ENCODE data around the gene DIS3.
A peak's percentile ranks its signal among the peaks of the same experiment; 100 is the strongest.
"Not testable (repeated sequence)": the region's sequence is repeated elsewhere in the genome, so short reads cannot be mapped to it uniquely, and the experiment has no call there.

Gene DIS3, protein sequence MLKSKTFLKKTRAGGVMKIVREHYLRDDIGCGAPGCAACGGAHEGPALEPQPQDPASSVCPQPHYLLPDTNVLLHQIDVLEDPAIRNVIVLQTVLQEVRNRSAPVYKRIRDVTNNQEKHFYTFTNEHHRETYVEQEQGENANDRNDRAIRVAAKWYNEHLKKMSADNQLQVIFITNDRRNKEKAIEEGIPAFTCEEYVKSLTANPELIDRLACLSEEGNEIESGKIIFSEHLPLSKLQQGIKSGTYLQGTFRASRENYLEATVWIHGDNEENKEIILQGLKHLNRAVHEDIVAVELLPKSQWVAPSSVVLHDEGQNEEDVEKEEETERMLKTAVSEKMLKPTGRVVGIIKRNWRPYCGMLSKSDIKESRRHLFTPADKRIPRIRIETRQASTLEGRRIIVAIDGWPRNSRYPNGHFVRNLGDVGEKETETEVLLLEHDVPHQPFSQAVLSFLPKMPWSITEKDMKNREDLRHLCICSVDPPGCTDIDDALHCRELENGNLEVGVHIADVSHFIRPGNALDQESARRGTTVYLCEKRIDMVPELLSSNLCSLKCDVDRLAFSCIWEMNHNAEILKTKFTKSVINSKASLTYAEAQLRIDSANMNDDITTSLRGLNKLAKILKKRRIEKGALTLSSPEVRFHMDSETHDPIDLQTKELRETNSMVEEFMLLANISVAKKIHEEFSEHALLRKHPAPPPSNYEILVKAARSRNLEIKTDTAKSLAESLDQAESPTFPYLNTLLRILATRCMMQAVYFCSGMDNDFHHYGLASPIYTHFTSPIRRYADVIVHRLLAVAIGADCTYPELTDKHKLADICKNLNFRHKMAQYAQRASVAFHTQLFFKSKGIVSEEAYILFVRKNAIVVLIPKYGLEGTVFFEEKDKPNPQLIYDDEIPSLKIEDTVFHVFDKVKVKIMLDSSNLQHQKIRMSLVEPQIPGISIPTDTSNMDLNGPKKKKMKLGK

GRCh38 chr13:72781451-72782439 lies at the start of gene DIS3, which contains the start of gene PIBF1:
Gene DIS3, minus strand, starts transcription at chr13:72781900. Its CDS starts 68 bp downstream, at chr13:72781832.
Gene PIBF1, plus strand, starts transcription at chr13:72782133. Its CDS starts 1,337 bp downstream, at chr13:72783470.
- DNase-seq = peak; percentile 99

GRCh38 chr13:72823724-72824123 lies 42.0 kb upstream of the DIS3 start:
- DNase-seq = no peak

- DNase-seq = no peak
These were observed 41.4 kb upstream of the DIS3 start for GRCh38 chr13:72823081-72823480.

GRCh38 chr13:72820898-72821279 lies 39.2 kb upstream of the DIS3 start:
- DNase-seq = no peak

DNA sequence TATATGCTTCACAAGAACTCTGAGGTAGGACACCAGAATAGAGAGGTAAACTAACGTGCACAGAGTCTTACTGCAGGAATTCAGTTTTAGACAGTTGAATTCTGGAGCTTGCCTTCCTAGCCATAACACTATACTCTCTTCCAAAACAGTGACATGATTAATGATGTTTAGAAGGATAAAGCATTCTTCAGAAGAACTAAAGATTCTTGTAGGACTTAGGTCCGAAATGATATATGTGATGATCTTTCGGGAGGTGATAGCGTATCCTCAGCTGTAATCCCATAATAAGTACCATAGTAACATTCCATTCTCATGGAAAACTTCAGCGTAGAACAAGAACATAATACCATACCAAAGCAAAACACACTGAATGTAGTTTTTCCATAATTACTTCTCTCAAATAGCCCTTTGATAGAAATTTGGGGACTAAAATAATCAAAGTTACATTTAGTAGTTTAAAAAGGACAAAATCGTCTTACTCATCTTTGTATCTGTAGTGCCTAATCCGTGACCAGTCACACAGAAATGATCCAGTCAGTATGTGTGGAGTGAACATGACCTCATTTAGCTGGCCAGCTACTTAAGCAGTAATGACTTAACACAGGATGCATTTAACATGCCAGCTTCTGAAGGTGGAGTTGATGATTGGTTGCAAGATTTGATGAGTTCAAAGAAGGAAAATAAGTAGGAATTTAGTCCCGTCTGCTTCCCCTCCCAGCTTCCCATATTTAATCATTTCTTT lies 38.6 kb upstream of the DIS3 start:
- no peak for DNase-seq

DNA sequence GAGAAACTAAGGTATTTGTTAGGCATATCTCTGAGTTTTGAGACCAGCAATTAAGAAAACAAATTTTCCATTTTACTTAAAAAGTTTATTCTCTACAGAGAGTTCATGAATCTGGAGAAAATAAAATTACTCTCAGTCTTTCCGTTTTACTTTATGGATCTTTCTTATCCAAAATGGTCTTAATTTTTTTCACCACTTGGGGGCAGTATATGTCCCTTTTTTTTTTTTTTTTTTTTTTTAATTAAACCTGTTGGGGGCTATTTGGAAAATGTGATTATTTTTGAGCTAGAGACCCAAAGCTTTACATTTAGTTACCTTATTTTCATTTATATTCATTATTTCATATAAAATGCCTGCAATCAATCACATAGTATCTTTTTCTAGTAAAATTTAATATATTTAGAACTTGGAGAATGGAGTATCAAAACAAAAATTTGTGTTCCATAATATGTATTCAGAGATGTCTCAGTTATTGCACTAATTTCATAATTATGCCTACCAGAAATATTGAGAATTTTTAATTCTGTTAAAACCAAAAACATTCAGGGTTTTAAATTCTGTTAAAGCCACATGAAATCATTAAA lies 27.3 kb upstream of the DIS3 start:
- DNase-seq = no peak

- not testable (repeated sequence) for DNase-seq
These were observed 24.8 kb upstream of the DIS3 start for GRCh38 chr13:72806514-72806913.

- peak; percentile 91 for DNase-seq
These were observed 24.1 kb upstream of the DIS3 start for GRCh38 chr13:72805676-72806346.

GRCh38 chr13:72804301-72804700 lies 22.6 kb upstream of the DIS3 start:
- no peak for DNase-seq

GRCh38 chr13:72798817-72799216 lies 17.1 kb upstream of the DIS3 start:
- DNase-seq = no peak

DNA sequence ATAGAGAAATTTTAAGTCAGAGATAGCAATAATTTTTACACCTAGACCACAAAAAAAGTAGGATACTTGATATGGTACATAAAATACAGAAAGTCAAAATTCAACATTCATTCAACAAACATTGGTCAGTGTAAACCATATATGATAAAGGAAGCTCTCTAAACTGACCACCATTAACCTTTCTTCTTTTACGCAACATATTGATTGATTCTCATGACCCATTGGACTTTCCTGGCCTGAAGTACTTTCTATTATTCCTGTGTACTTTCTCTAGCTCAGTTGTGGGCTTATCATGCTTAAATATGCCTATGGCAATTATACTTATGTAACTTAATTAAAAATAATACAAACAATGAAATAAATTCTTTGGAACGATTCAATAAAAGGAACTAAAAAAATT lies 10.9 kb upstream of the DIS3 start:
- no peak for DNase-seq

DNA sequence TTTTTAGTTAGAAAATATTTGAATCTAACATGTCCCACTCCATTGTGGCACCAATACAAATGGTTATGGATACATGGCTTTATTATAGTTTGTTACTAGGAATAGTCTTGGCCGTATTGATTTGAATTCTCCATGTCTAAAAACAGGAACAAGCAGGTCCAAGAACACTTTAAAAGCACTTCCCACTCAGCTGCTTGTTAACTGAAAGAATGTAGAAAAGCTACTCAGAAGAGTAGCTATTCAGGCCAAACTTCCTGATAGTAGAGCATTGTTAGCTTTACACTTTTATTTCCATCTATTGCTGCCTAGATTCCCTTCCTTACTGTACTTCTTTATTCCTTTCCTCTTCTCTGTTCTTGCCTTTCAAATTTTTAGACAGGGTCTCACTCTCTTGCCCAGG lies 7.1 kb upstream of the DIS3 start:
- DNase-seq = peak; percentile 18

DNA sequence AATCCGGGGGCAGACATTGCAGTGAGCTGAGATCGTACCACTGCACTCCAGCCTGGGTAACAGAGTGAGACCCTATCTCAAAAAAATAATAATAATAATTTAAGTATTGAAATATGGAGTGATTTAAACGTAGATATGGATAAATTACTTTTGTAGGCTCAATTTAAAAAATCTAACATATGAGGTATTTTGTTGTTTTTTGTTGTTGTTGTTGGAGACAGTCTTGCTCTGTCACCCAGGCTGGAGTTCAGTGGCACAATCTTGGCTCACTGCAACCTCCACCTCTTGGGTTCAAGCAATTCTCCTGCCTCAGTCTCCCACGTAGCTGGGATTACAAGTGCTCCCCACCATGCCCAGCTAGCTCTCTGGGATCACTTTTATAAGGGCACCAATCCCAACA lies 3.0 kb upstream of the DIS3 start:
- DNase-seq = not testable (repeated sequence)

GRCh38 chr13:72782717-72783116 lies 1.0 kb upstream of the DIS3 start:
- no peak for DNase-seq

GRCh38 chr13:72774019-72774418 lies 7.7 kb downstream of the DIS3 start:
- no peak for DNase-seq

DNA sequence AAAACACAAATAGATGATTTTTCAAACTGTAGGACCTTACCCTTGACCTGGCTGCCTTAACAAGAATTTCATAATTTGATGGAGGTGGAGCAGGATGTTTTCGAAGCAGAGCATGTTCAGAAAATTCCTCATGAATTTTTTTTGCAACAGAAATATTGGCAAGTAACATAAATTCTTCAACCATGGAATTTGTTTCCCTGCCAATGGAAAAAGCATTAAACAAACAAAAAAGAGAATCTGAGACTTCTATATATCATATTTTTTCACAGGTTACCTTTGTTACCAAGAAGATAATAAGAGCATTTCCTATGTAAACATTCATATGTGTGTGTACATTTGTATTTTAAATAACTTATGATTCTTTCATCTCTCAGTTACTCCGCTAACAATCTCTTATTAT lies 18.3 kb downstream of the DIS3 start:
- DNase-seq = no peak

- DNase-seq = no peak
These were observed 21.5 kb downstream of the DIS3 start for GRCh38 chr13:72760189-72760588.

GRCh38 chr13:72757792-72758535 lies 23.7 kb downstream of the DIS3 start:
- no peak for DNase-seq

- DNase-seq = no peak
These were observed 27.6 kb downstream of the DIS3 start for GRCh38 chr13:72754111-72754510.

DNA sequence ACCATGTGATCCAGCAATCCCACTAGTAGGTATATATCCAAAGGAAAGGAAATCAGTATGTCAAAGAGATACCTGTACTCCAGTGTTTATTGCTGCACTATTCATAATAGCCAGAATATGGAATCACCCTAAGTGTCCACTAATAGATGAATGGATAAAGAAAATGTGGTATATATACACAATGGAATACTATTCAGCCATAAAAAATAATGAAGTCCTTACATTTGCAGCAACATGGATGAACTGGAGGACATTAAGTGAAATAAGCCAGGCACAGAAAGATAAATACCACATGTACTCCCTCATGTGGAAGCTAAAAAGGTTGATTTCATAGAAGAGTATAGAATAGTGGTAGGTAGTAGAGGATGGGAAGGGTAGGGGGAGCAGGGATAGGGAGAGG lies 30.5 kb downstream of the DIS3 start:
- no peak for DNase-seq

Data from GF-D8 (cell line).